DND-41 (cell line): Measurements from ENCODE around the gene NEK9.

Experiments used
- ATAC-seq: fragments of 200-7000 bp; cut with Tn5 transposase; 3 replicates; pipeline ENCODE4 v1.9.1; 2021; ENCODE audit warnings: low read depth; ENCODE audit not compliant: insufficient read depth
- DNase-seq: peaks from one replicate; pipeline ENCODE4 v3.0.0-alpha.2; 2020
- H2AFZ ChIP-seq: 2 replicates; pipeline ENCODE4 v1.6.0; 2012; ENCODE audit warnings: low read depth, low read length
- H3K27ac ChIP-seq: 2 replicates; pipeline ENCODE4 v1.5.1; 2012; ENCODE audit warnings: low read length, inconsistent platforms
- H3K27me3 ChIP-seq: fragments of 200-600 bp; sonication (generic); 2 replicates; pipeline ENCODE4 v1.6.0; 2012; ENCODE audit warnings: low read length, mild to moderate bottlenecking, inconsistent platforms; ENCODE audit not compliant: insufficient read depth, poor library complexity
- H3K36me3 ChIP-seq: 2 replicates; pipeline ENCODE4 v1.5.1; 2012; ENCODE audit warnings: low read length, inconsistent platforms; ENCODE audit not compliant: insufficient read depth
- H3K4me1 ChIP-seq: 2 replicates; pipeline ENCODE4 v1.5.1; 2012; ENCODE audit warnings: mild to moderate bottlenecking, low read length; ENCODE audit not compliant: insufficient read depth
- H3K4me2 ChIP-seq: 2 replicates; pipeline ENCODE4 v1.6.0; 2012; ENCODE audit warnings: mild to moderate bottlenecking, moderate library complexity, low read length, inconsistent platforms; ENCODE audit not compliant: insufficient read depth
- H3K4me3 ChIP-seq, 2 experiments: fragments of 200-600 bp in 1 of 2; shearing (Covaris generic) in 1 of 2; 2 replicates each; pipeline ENCODE4 v1.5.1; 2012 to 2016; ENCODE audit warnings: inconsistent platforms in 2 of 2, low read length in 2 of 2, mild to moderate bottlenecking in 2 of 2, low read depth in 1 of 2, moderate library complexity in 1 of 2
- H3K79me2 ChIP-seq: 2 replicates; pipeline ENCODE4 v1.6.0; 2012; ENCODE audit warnings: low read length, inconsistent platforms; ENCODE audit not compliant: insufficient read depth
- H3K9ac ChIP-seq: 2 replicates; pipeline ENCODE4 v1.6.0; 2012; ENCODE audit warnings: low read depth, mild to moderate bottlenecking, inconsistent platforms, low read length, moderate library complexity
- H3K9me3 ChIP-seq: 2 replicates; pipeline ENCODE4 v1.5.1; 2012; ENCODE audit warnings: low read length, moderate library complexity, mild to moderate bottlenecking, inconsistent platforms; ENCODE audit not compliant: insufficient read depth, severe bottlenecking
- H4K20me1 ChIP-seq: 2 replicates; pipeline ENCODE4 v1.6.0; 2012; ENCODE audit warnings: low read length; ENCODE audit not compliant: insufficient read depth
- EZH2 ChIP-seq: IDR thresholded peaks from 3 replicates; pipeline ENCODE4 v1.6.1; 2012; ENCODE audit warnings: borderline replicate concordance, low read depth, mild to moderate bottlenecking, moderate library complexity, low read length, inconsistent platforms; ENCODE audit not compliant: severe bottlenecking
- TF ChIP-seq, protein P1 (sequence below): IDR thresholded peaks from 2 replicates; pipeline ENCODE4 v1.5.1; 2012; ENCODE audit warnings: borderline replicate concordance, low read length, moderate library complexity, mild to moderate bottlenecking; ENCODE audit not compliant: poor library complexity, severe bottlenecking; ENCODE audit errors: extremely low read depth

Gene NEK9

DNA sequence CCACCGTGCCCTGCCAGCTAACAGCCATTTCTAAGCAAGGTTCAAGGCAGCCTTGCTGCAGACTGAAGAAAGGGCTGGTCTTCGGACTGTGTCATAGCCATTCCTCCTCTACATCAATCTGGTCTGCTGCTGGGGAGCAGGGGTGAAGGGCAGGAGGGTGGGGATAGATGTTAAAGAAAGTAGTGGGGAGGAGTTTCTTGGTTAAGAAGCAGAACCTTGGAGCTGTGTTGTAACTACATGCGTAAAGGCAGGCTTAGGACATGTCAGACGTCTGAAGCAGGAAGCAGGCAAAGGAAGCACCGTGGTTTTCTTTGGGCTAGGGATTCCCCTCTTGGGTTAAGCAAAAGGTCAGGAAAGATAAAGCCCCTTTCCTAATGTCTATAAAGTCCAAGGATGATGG is 18.1 kb upstream of the NEK9 start:
- no peak overlapping the region for H3K4me3 ChIP-seq
- H3K9ac ChIP-seq = no peak overlapping the region
- H2AFZ ChIP-seq = no peak overlapping the region
- H3K4me2 ChIP-seq = no peak overlapping the region
- H3K36me3 ChIP-seq = peaks cover 66% of the 10 kb centered on the region
- DNase-seq (no peak), ATAC-seq (no peak)
- H3K9me3 ChIP-seq = no peaks in the 10 kb centered on the region
- H3K27ac ChIP-seq = no peak overlapping the region
- peaks cover 52% of the 10 kb centered on the region for H3K79me2 ChIP-seq
- peaks cover 38% of the 10 kb centered on the region; the same call in 1 of the 2 replicates for H4K20me1 ChIP-seq
- no peaks in the 10 kb centered on the region for H3K4me1 ChIP-seq
- TF ChIP-seq, protein P1, sequence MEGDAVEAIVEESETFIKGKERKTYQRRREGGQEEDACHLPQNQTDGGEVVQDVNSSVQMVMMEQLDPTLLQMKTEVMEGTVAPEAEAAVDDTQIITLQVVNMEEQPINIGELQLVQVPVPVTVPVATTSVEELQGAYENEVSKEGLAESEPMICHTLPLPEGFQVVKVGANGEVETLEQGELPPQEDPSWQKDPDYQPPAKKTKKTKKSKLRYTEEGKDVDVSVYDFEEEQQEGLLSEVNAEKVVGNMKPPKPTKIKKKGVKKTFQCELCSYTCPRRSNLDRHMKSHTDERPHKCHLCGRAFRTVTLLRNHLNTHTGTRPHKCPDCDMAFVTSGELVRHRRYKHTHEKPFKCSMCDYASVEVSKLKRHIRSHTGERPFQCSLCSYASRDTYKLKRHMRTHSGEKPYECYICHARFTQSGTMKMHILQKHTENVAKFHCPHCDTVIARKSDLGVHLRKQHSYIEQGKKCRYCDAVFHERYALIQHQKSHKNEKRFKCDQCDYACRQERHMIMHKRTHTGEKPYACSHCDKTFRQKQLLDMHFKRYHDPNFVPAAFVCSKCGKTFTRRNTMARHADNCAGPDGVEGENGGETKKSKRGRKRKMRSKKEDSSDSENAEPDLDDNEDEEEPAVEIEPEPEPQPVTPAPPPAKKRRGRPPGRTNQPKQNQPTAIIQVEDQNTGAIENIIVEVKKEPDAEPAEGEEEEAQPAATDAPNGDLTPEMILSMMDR = no peak
- TF ChIP-seq EZH2 = no peak
- H3K27me3 ChIP-seq = no peaks in the 10 kb centered on the region

DNA sequence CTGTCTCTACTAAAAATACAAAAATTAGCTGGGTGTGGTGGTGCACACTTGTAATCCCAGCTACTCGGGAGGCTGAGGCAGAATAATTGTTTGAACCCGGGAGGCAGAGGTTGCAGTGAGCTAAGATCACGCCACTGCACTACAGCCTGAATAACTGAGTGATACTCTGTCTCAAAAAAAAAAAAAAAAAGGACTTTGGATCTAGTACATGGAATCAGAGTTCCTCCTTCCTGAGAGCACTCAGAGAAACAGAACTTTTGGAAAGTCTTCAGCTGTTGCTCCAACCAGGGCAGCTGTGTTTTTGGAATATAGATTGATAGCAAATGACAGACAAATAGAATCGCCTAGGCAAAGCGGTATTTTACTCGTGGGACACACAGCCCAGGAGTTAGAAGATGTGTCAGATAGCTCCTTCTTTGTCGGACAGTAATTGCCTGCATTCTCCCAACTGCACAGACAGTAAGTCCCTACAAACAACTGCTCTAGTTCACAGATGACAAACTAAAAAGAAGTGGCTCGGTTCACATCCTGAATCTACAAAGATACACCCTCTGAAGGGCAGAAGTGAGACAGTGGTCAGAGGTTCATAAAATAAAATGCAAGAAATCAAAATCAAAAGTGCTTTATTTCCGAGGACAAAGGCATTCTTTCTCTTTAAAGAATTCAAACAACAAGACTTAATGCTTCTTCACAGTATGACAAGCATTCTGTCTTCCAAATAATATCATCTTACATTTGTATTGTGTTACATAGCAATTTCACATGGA is 17.1 kb upstream of the NEK9 start:
- H3K4me2 ChIP-seq = no peak overlapping the region
- no peak overlapping the region for H3K4me3 ChIP-seq
- no peak for ATAC-seq
- DNase-seq = no peak
- no peaks in the 10 kb centered on the region for H3K4me1 ChIP-seq
- H3K9ac ChIP-seq = no peak overlapping the region
- H2AFZ ChIP-seq = no peak overlapping the region
- H3K36me3 ChIP-seq = peaks cover 56% of the 10 kb centered on the region
- H3K79me2 ChIP-seq = peaks cover 50% of the 10 kb centered on the region
- H3K9me3 ChIP-seq = no peaks in the 10 kb centered on the region
- H3K27me3 ChIP-seq = no peaks in the 10 kb centered on the region
- H4K20me1 ChIP-seq = peaks cover 30% of the 10 kb centered on the region; the same call in 1 of the 2 replicates
- H3K27ac ChIP-seq = no peak overlapping the region
- TF ChIP-seq, protein P1 = no peak
- no peak for TF ChIP-seq EZH2

DNA sequence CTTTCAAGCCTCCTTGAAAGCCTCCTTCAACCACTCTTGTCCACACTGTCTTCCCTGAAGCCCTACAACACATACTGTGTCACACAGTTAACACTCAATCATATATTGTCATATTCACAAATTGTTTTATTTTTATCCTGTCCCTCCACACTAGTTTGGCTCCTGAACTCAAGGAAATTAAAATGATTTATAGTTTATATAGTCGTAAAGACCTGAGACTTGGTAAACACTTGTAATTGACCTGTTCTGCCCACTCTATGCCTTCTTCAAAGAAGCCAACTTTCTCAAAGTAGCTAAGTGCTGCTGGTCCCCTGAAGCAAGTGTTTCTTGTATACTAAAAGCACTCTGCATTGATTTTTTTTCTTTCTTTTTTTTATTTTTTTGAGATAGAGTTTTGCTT is 15.6 kb upstream of the NEK9 start:
- Histone ChIP-seq H3K9me3 (no peaks in the 10 kb centered on the region), H2AFZ (no peak overlapping the region), H3K27ac (no peak overlapping the region), H3K4me3 (no peak overlapping the region), H3K27me3 (no peaks in the 10 kb centered on the region), H4K20me1 (peaks cover 23% of the 10 kb centered on the region; the same call in 1 of the 2 replicates), H3K4me2 (no peak overlapping the region), H3K4me1 (no peaks in the 10 kb centered on the region), H3K9ac (no peak overlapping the region), H3K36me3 (peaks cover 47% of the 10 kb centered on the region), H3K79me2 (peaks cover 47% of the 10 kb centered on the region)
- no peak for DNase-seq
- TF ChIP-seq EZH2 = no peak
- TF ChIP-seq, protein P1 = no peak
- ATAC-seq = no peak
